Measurements from ENCODE around the gene RORB.

Gene RORB

GRCh38 chr9:74719306-74719705, 222.2 kb downstream of the RORB start:
- no peak for DNase-seq (ENCODE audit: low read depth)

- DNase-seq (ENCODE audit: low read depth): no peak
These were observed 224.8 kb downstream of the RORB start for GRCh38 chr9:74721696-74722660.

- DNase-seq (ENCODE audit: low read depth): no peak
These were observed 227.2 kb downstream of the RORB start for GRCh38 chr9:74724317-74724716.

- DNase-seq (ENCODE audit: low read depth): no peak
These were observed 229.4 kb downstream of the RORB start for GRCh38 chr9:74726581-74726980.

GRCh38 chr9:74728176-74728575, 231.0 kb downstream of the RORB start:
- no peak for DNase-seq (ENCODE audit: low read depth)

GRCh38 chr9:74729136-74729695, 232.1 kb downstream of the RORB start:
- DNase-seq (ENCODE audit: low read depth): no peak

- DNase-seq (ENCODE audit: low read depth): no peak
These were observed 238.6 kb downstream of the RORB start for GRCh38 chr9:74735761-74736160.

GRCh38 chr9:74736646-74737045, 239.5 kb downstream of the RORB start:
- no peak for DNase-seq (ENCODE audit: low read depth)

GRCh38 chr9:74742191-74742790, 245.2 kb downstream of the RORB start:
- no peak for DNase-seq (ENCODE audit: low read depth)
